NCI-H187 treated with DMSO at 0.1 percent for 48 hours (cell line): ENCODE data around the gene PDAP1.
A peak's percentile ranks its signal among the peaks of the same experiment; 100 is the strongest.
"Not testable (repeated sequence)": the region's sequence is repeated elsewhere in the genome, so short reads cannot be mapped to it uniquely, and the experiment has no call there.

Source experiments
- DNase-seq: peaks from one replicate; lab custom pipeline; 2025; lab: John Stamatoyannopoulos, UW

The PDAP1 gene

GRCh38 chr7:99424932-99425730, 16.7 kb upstream of the PDAP1 start:
- no peak for DNase-seq

- peak; percentile 67 for DNase-seq
Measured at GRCh38 chr7:99422625-99423024, 14.2 kb upstream of the PDAP1 start.

- peak; percentile 19 for DNase-seq
Measured at GRCh38 chr7:99422186-99422585, 13.8 kb upstream of the PDAP1 start.

- DNase-seq, result no peak
Measured at GRCh38 chr7:99420986-99421385, 12.6 kb upstream of the PDAP1 start.

- DNase-seq, result no peak
Measured at GRCh38 chr7:99420213-99420612, 11.8 kb upstream of the PDAP1 start.

- no peak for DNase-seq
Measured at GRCh38 chr7:99419323-99420021, 11.1 kb upstream of the PDAP1 start.

GRCh38 chr7:99418260-99418659, 9.9 kb upstream of the PDAP1 start:
- DNase-seq, result no peak

- not testable (repeated sequence) for DNase-seq
Measured at GRCh38 chr7:99415513-99416127, 7.2 kb upstream of the PDAP1 start.

- DNase-seq, result no peak
Measured at GRCh38 chr7:99410635-99411034, 2.2 kb upstream of the PDAP1 start.

GRCh38 chr7:99409806-99410205, 1.4 kb upstream of the PDAP1 start:
- no peak for DNase-seq

- DNase-seq, result no peak
Measured at GRCh38 chr7:99409192-99409572, 785 bp upstream of the PDAP1 start.

GRCh38 chr7:99407872-99408378, 472 bp downstream of the PDAP1 start:
- DNase-seq, result no peak

- no peak for DNase-seq
Measured at GRCh38 chr7:99406557-99406956, 1.8 kb downstream of the PDAP1 start.

- DNase-seq, result no peak
Measured at GRCh38 chr7:99404977-99405320, 3.4 kb downstream of the PDAP1 start.

GRCh38 chr7:99404235-99404976, 4.0 kb downstream of the PDAP1 start:
- DNase-seq, result no peak

GRCh38 chr7:99403764-99404163, 4.6 kb downstream of the PDAP1 start:
- no peak for DNase-seq

- DNase-seq, result no peak
Measured at GRCh38 chr7:99402854-99403253, 5.5 kb downstream of the PDAP1 start.

GRCh38 chr7:99399597-99399996, 8.8 kb downstream of the PDAP1 start:
- no peak for DNase-seq

- no peak for DNase-seq
Measured at GRCh38 chr7:99398891-99399445, 9.4 kb downstream of the PDAP1 start.

GRCh38 chr7:99397297-99397983, 11.0 kb downstream of the PDAP1 start:
- DNase-seq, result no peak
